HEK293 (cell line): ENCODE results near the gene PCDHB11.
"Not testable (repeated sequence)": the region's sequence is repeated elsewhere in the genome, so short reads cannot be mapped to it uniquely, and the experiment has no call there.

ENCODE experiments used
- CTCF ChIA-PET: fragments of 350-600 bp; formaldehyde crosslinking; extraction: SDS; loops from one replicate; lab custom pipeline; 2021; ENCODE audit warnings: antibody characterized with exemption; lab: Yijun Ruan, JAX
- POLR2A ChIA-PET: fragments of 300-600 bp; formaldehyde crosslinking; extraction: SDS; loops from one replicate; lab custom pipeline; 2020; ENCODE audit warnings: antibody characterized with exemption, inconsistent platforms; lab: Yijun Ruan, JAX
- H3K27ac ChIP-seq: fragments of 200-500 bp; sonication (Bioruptor generic); 2 replicates; pipeline ENCODE4 v1.5.1; 2014; ENCODE audit warnings: low read depth, low read length, control low read depth, inconsistent platforms; ENCODE audit errors: extremely low read depth
- H3K36me3 ChIP-seq, 2 experiments: fragments of 200-500 bp in 1 of 2; sonication (Bioruptor generic) in 1 of 2; 1 replicate in 1 of 2; 2 replicates in 1 of 2; pipeline ENCODE4 v1.5.1; 2014 to 2017; ENCODE audit warnings: inconsistent platforms in 2 of 2, low read length in 2 of 2; ENCODE audit not compliant: control insufficient read depth in 2 of 2, insufficient read depth in 1 of 2
- H3K4me1 ChIP-seq: fragments of 200-500 bp; sonication (Bioruptor generic); 2 replicates; pipeline ENCODE4 v1.5.1; 2014; ENCODE audit warnings: mild to moderate bottlenecking, low read length, inconsistent platforms; ENCODE audit not compliant: control insufficient read depth, insufficient read depth
- H3K4me3 ChIP-seq: 2 replicates; pipeline ENCODE4 v1.5.1; 2011; ENCODE audit warnings: low read depth, mild to moderate bottlenecking, control low read depth, low read length, moderate library complexity
- H3K9me3 ChIP-seq: fragments of 200-500 bp; sonication (Bioruptor generic); 2 replicates; pipeline ENCODE4 v1.5.1; 2014; ENCODE audit warnings: low read depth, low read length, inconsistent platforms; ENCODE audit not compliant: control insufficient read depth, insufficient read depth
- GFI1B ChIP-seq: fragments of 450-650 bp; formaldehyde crosslinking; IDR thresholded peaks from 2 replicates; pipeline ENCODE4 v1.5.1; 2016; ENCODE audit warnings: missing biosample characterization, missing genetic modification characterization
- IKZF3 ChIP-seq: fragments of 450-650 bp; IDR thresholded peaks from 2 replicates; pipeline ENCODE4 v1.5.0; 2018; ENCODE audit warnings: missing biosample characterization, mild to moderate bottlenecking, missing genetic modification characterization, moderate library complexity
- KLF16 ChIP-seq: fragments of 450-650 bp; formaldehyde crosslinking; IDR thresholded peaks from 2 replicates; pipeline ENCODE4 v1.5.1; 2017; ENCODE audit warnings: missing biosample characterization, missing genetic modification characterization
- MEIS1 ChIP-seq: sonication (generic); formaldehyde crosslinking; IDR thresholded peaks from 2 replicates; pipeline ENCODE4 v1.8.1; 2022; ENCODE audit warnings: missing genetic modification reagents, mild to moderate bottlenecking, borderline replicate concordance
- ZBTB8A ChIP-seq: fragments of 450-650 bp; formaldehyde crosslinking; IDR thresholded peaks from 2 replicates; pipeline ENCODE4 v1.5.1; 2016; ENCODE audit warnings: missing biosample characterization, missing genetic modification characterization
- ZFHX2 ChIP-seq: fragments of 450-650 bp; formaldehyde crosslinking; conservative IDR thresholded peaks from 2 replicates; pipeline ENCODE4 v1.5.1; 2016; ENCODE audit warnings: missing biosample characterization, missing genetic modification characterization
- ZNF174 ChIP-seq: fragments of 450-650 bp; formaldehyde crosslinking; IDR thresholded peaks from 2 replicates; pipeline ENCODE4 v1.5.0; 2017; ENCODE audit warnings: missing biosample characterization, mild to moderate bottlenecking, missing genetic modification characterization
- ZNF18 ChIP-seq: fragments of 450-650 bp; formaldehyde crosslinking; IDR thresholded peaks from 2 replicates; pipeline ENCODE4 v1.5.1; 2016; ENCODE audit warnings: missing biosample characterization, missing genetic modification characterization
- ZNF311 ChIP-seq: fragments of 450-650 bp; formaldehyde crosslinking; IDR thresholded peaks from 2 replicates; pipeline ENCODE4 v1.5.1; 2017; ENCODE audit warnings: missing biosample characterization, missing genetic modification characterization, borderline replicate concordance
- ZNF560 ChIP-seq: fragments of 450-650 bp; formaldehyde crosslinking; IDR thresholded peaks from 2 replicates; pipeline ENCODE4 v1.5.1; 2017; ENCODE audit warnings: missing biosample characterization, missing genetic modification characterization, borderline replicate concordance
- ZNF654 ChIP-seq: fragments of 450-650 bp; formaldehyde crosslinking; IDR thresholded peaks from 2 replicates; pipeline ENCODE4 v1.5.1; 2016; ENCODE audit warnings: low read depth, missing biosample characterization, missing genetic modification characterization
- ZNF658 ChIP-seq: fragments of 450-650 bp; formaldehyde crosslinking; IDR thresholded peaks from 2 replicates; pipeline ENCODE4; 2016; ENCODE audit warnings: missing biosample characterization, missing genetic modification characterization
- ZNF660 ChIP-seq: fragments of 450-650 bp; IDR thresholded peaks from 2 replicates; pipeline ENCODE4 v1.5.1; 2018; ENCODE audit warnings: missing biosample characterization, mild to moderate bottlenecking, missing genetic modification characterization
- ZNF704 ChIP-seq: fragments of 450-650 bp; formaldehyde crosslinking; IDR thresholded peaks from 2 replicates; pipeline ENCODE4 v1.5.1; 2016; ENCODE audit warnings: missing biosample characterization, missing genetic modification characterization
- ZSCAN23 ChIP-seq: fragments of 450-650 bp; formaldehyde crosslinking; IDR thresholded peaks from 2 replicates; pipeline ENCODE4 v1.5.1; 2016; ENCODE audit warnings: missing biosample characterization, missing genetic modification characterization
- ZXDB ChIP-seq: fragments of 450-650 bp; formaldehyde crosslinking; IDR thresholded peaks from 2 replicates; pipeline ENCODE4 v1.5.1; 2016; ENCODE audit warnings: missing biosample characterization, missing genetic modification characterization

PCDHB11 gene

GRCh38 chr5:141177577-141178191 lies 21.7 kb upstream of the PCDHB11 start, which contains the start of gene PCDHB8:
Gene PCDHB8, plus strand, starts transcription at chr5:141177790. Its CDS starts 245 bp downstream, at chr5:141178035.
- H3K27ac ChIP-seq, H3K9me3 ChIP-seq, H3K36me3 ChIP-seq, H3K4me3 ChIP-seq, POLR2A ChIA-PET, H3K4me1 ChIP-seq: not testable (repeated sequence)
- CTCF ChIA-PET: interaction anchor here (0.9 to 1.8 kb wide), 4 partner anchors 9 to 386 kb away, joined by 3 to 11 read pairs (median 4); partner anchors contain the start of gene PCDHB9
- peak; percentile 6; the same call in 1 of the 2 replicates for TF ChIP-seq ZNF654 (tag by site-specific recombination)

GRCh38 chr5:141179371-141179770 lies 20.1 kb upstream of the PCDHB11 start:
- H3K4me1 ChIP-seq, H3K4me3 ChIP-seq, CTCF ChIA-PET, H3K27ac ChIP-seq, H3K9me3 ChIP-seq, H3K36me3 ChIP-seq, POLR2A ChIA-PET: not testable (repeated sequence)

- H3K4me3 ChIP-seq, CTCF ChIA-PET, POLR2A ChIA-PET, H3K9me3 ChIP-seq, H3K36me3 ChIP-seq, H3K27ac ChIP-seq, H3K4me1 ChIP-seq: not testable (repeated sequence)
Measured at GRCh38 chr5:141179876-141180275, 19.6 kb upstream of the PCDHB11 start.

- Histone ChIP-seq H3K4me1 (no peaks in the 10 kb centered on the region), H3K4me3 (no peak overlapping the region), H3K27ac (no peak overlapping the region), H3K36me3 (no peaks in the 10 kb centered on the region), H3K9me3 (no peaks in the 10 kb centered on the region)
- ChIA-PET POLR2A (no interaction called here), CTCF (interaction anchor here (0.6 to 3.3 kb wide), 4 partner anchors 9 to 292 kb away, joined by 3 to 20 read pairs (median 8); partner anchors contain the start of genes PCDHB10 and PCDHB7)
- TF ChIP-seq ZXDB: no peak
- TF ChIP-seq ZNF704: no peak
- no peak for TF ChIP-seq ZSCAN23 (tag by site-specific recombination)
- TF ChIP-seq MEIS1 (CRISPR knock-in tag): no peak
- TF ChIP-seq ZNF560: no peak
- TF ChIP-seq ZBTB8A: no peak
- no peak for TF ChIP-seq GFI1B
- no peak for TF ChIP-seq ZNF658 (tag by site-specific recombination)
- no peak for TF ChIP-seq ZNF174 (tag by site-specific recombination)
- no peak for TF ChIP-seq KLF16
- no peak for TF ChIP-seq ZNF311 (tag by site-specific recombination)
- TF ChIP-seq, all 188 proteins: peak for 0
Measured at GRCh38 chr5:141180313-141180712, 19.1 kb upstream of the PCDHB11 start.

GRCh38 chr5:141182248-141182647 lies 17.2 kb upstream of the PCDHB11 start, which contains the start of gene PCDHB16:
Gene PCDHB16, plus strand, starts transcription at chr5:141182387. Its CDS starts 173 bp downstream, at chr5:141182560.
- H3K4me3 ChIP-seq: no peak within 1 kb of the TSS
- POLR2A ChIA-PET: no interaction called here
- TF ChIP-seq ZNF654 (tag by site-specific recombination) (peak; percentile 33), ZNF660 (0 out of 2 replicates have a peak, but pooled peaks have one; percentile 41), ZFHX2 (tag by site-specific recombination) (peak; percentile 29; the same call in 1 of the 2 replicates), ZNF18 (tag by site-specific recombination) (no peak), IKZF3 (tag by site-specific recombination) (no peak)
- no peaks in the 10 kb centered on the region for H3K36me3 ChIP-seq
- H3K4me1 ChIP-seq: no peaks in the 10 kb centered on the region
- CTCF ChIA-PET: interaction anchor here (0.6 to 3.3 kb wide), 17 partner anchors 9 to 376 kb away, joined by 3 to 20 read pairs (median 4); partner anchors contain the start of genes PCDHB10, PCDHB11, PCDHB13 and PCDHB14
- no peak within 1 kb of the TSS for H3K27ac ChIP-seq
- H3K9me3 ChIP-seq: no peaks in the 10 kb centered on the region

GRCh38 chr5:141184117-141184855 lies 15.1 kb upstream of the PCDHB11 start:
- H3K36me3 ChIP-seq, H3K27ac ChIP-seq, POLR2A ChIA-PET, H3K4me3 ChIP-seq, H3K9me3 ChIP-seq, H3K4me1 ChIP-seq: not testable (repeated sequence)
- CTCF ChIA-PET: interaction anchor here (1.8 kb wide), 1 partner anchor 34 kb away, joined by 6 read pairs; the partner anchor contains the start of gene PCDHB6
